Measurements from ENCODE around the gene CTSL. TPM values are rescaled to one million over a fixed set of nuclear protein-coding genes. Genes with fewer than 3 reads are reported as not detected.

CTSL gene
- total RNA-seq, 2 donors from 2014 or later, result 94.5 to 274 TPM

- no peak for DNase-seq (ENCODE audit: low spot score)
- no peaks in the 10 kb centered on the region for H3K36me3 ChIP-seq
- H3K4me1 ChIP-seq (ENCODE audit: control insufficient read depth in 1 of 2, low read depth in 2 of 2), result no peaks in the 10 kb centered on the region
- no peak for TF ChIP-seq CTCF (IDR thresholded peaks at IDR 0.05)
- no peak overlapping the region for H3K4me3 ChIP-seq
- H3K27me3 ChIP-seq (replicated peaks; ENCODE audit: insufficient read depth), result no peaks in the 10 kb centered on the region
- no peaks in the 10 kb centered on the region for H3K9me3 ChIP-seq
- ATAC-seq (ENCODE audit: insufficient number of reproducible peaks, low FRiP score, low read depth), result no peak
- no peak overlapping the region for H3K27ac ChIP-seq
Observed at GRCh38 chr9:87695523-87695922, 30.4 kb upstream of the CTSL start.

DNA sequence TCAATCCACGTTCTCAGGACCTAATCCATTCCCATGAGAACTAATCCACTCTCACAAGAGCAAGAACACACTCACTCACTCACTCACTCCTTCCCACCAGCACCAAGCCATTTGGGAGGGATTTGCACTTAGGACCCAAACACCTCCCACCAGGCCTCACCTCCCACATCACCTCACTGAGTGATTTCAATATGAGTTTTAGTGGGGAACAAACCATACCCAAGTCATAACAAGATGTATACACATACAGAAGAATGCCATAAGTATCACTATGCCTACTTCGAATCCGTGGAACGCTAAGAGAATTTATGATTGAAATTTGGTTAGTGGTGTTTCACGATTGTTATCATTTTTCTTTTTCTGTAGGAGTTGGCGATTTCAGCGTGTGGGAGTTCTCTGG is 29.3 kb upstream of the CTSL start:
- Histone ChIP-seq H3K4me3 (no peak overlapping the region), H3K36me3 (no peaks in the 10 kb centered on the region), H3K9me3 (no peaks in the 10 kb centered on the region), H3K27ac (no peak overlapping the region), H3K27me3 (replicated peaks; ENCODE audit: insufficient read depth) (no peaks in the 10 kb centered on the region), H3K4me1 (ENCODE audit: control insufficient read depth in 1 of 2, low read depth in 2 of 2) (no peaks in the 10 kb centered on the region)
- no peak for TF ChIP-seq CTCF (IDR thresholded peaks at IDR 0.05)
- DNase-seq (ENCODE audit: low spot score) (no peak), ATAC-seq (ENCODE audit: insufficient number of reproducible peaks, low FRiP score, low read depth) (no peak)

GRCh38 chr9:87698069-87698809 is 27.7 kb upstream of the CTSL start:
- Histone ChIP-seq H3K4me1 (ENCODE audit: control insufficient read depth in 1 of 2, low read depth in 2 of 2) (no peaks in the 10 kb centered on the region), H3K9me3 (no peaks in the 10 kb centered on the region), H3K27ac (no peak overlapping the region), H3K36me3 (no peaks in the 10 kb centered on the region), H3K27me3 (replicated peaks; ENCODE audit: insufficient read depth) (no peaks in the 10 kb centered on the region), H3K4me3 (no peak overlapping the region)
- ATAC-seq (ENCODE audit: insufficient number of reproducible peaks, low FRiP score, low read depth) (no peak), DNase-seq (ENCODE audit: low spot score) (no peak)
- no peak for TF ChIP-seq CTCF (IDR thresholded peaks at IDR 0.05)

DNA sequence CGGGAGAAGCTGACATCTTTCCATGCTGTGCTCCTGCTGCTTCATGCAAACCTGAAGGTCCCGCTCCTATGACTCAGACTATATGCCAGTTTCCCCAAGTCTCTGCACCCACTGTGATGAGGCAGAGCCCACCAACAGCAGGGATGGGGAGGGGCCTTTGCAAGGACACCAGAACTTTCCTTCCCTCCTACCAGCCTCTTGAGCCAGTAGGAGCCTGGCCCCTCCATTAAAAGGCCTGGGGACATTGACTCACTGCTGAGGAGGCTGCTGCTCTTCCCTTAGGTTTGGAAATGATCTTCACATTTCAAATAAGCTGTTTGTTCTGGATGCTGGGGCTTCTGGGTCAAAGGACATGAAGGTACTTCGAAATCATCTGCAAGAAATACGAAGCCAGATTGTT is 26.1 kb upstream of the CTSL start:
- Histone ChIP-seq H3K36me3 (no peaks in the 10 kb centered on the region), H3K9me3 (no peaks in the 10 kb centered on the region), H3K27ac (no peak overlapping the region), H3K4me3 (no peak overlapping the region), H3K4me1 (ENCODE audit: control insufficient read depth in 1 of 2, low read depth in 2 of 2) (no peaks in the 10 kb centered on the region), H3K27me3 (replicated peaks; ENCODE audit: insufficient read depth) (no peaks in the 10 kb centered on the region)
- TF ChIP-seq CTCF (IDR thresholded peaks at IDR 0.05), result no peak
- no peak for ATAC-seq (ENCODE audit: insufficient number of reproducible peaks, low FRiP score, low read depth)
- no peak for DNase-seq (ENCODE audit: low spot score)

DNA sequence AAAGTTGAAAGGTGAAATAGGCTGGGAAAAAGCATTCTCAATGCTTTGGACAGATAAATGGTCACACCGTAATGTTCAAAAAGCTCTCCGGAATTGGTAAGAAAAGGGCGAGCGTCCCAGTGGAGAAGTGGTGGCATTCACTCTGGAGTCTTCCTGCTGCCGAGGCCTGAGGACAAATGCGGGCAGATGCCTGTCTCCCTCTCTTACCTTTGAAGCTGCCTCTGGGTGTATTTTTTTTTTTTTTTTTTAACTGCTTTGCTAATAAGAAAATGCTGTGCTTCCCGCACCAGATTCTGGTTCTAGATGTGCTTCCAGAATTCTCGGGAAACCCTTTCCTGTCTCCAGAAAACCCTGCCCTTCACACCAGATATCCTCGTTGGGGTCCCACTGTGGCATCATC is 24.4 kb upstream of the CTSL start:
- no peak for ATAC-seq (ENCODE audit: insufficient number of reproducible peaks, low FRiP score, low read depth)
- no peaks in the 10 kb centered on the region for H3K36me3 ChIP-seq

More for the DNA sequence above, 24.4 kb upstream of the CTSL start:
- TF ChIP-seq CTCF (IDR thresholded peaks at IDR 0.05), result no peak
- H3K27ac ChIP-seq, result no peak overlapping the region
- DNase-seq (ENCODE audit: low spot score), result no peak
- no peaks in the 10 kb centered on the region for H3K27me3 ChIP-seq (replicated peaks; ENCODE audit: insufficient read depth)
- H3K4me1 ChIP-seq (ENCODE audit: control insufficient read depth in 1 of 2, low read depth in 2 of 2), result no peaks in the 10 kb centered on the region
- no peaks in the 10 kb centered on the region for H3K9me3 ChIP-seq
- H3K4me3 ChIP-seq, result no peak overlapping the region

Measured in thoracic aorta (tissue), 2 donors.